ENCODE measurements around the gene FOXF1. TPM values are rescaled to one million over a fixed set of nuclear protein-coding genes. Genes with fewer than 3 reads are reported as not detected.

The FOXF1 gene
- total and polyA plus RNA-seq, 11 donors = 0.04 to 0.48 (median 0.17) TPM; not detected in 3

DNA sequence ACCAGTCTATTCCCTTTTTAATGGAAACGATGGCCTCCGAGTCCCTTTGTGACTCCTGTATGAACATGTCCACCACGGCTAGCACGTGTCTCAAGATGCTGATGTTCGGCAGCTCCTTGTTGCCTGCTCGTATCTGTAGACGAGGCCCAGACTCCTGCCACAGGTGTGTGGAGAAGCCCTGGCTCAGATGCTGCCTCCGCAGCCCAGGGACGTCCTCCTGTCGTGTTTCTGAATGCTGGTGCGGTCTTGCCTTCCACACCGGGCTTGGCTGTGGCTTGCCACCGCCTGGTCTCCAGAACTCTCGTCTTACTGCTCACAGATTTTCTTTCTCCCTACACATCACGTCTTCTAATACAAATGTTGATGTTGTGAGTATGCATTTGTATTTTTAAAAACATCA lies 17.0 kb downstream of the FOXF1 start:
- peaks cover 0 to 10% (median 0%) of the 10 kb centered on the region in 12 donors for H3K4me1 ChIP-seq
- H3K27me3 ChIP-seq = peaks cover 0 to 20% (median 4%) of the 10 kb centered on the region in 9 donors
- H3K9me3 ChIP-seq = no peaks in the 10 kb centered on the region
- no peak for TF ChIP-seq POLR2A (IDR thresholded peaks at IDR 0.05)
- TF ChIP-seq, protein P1, sequence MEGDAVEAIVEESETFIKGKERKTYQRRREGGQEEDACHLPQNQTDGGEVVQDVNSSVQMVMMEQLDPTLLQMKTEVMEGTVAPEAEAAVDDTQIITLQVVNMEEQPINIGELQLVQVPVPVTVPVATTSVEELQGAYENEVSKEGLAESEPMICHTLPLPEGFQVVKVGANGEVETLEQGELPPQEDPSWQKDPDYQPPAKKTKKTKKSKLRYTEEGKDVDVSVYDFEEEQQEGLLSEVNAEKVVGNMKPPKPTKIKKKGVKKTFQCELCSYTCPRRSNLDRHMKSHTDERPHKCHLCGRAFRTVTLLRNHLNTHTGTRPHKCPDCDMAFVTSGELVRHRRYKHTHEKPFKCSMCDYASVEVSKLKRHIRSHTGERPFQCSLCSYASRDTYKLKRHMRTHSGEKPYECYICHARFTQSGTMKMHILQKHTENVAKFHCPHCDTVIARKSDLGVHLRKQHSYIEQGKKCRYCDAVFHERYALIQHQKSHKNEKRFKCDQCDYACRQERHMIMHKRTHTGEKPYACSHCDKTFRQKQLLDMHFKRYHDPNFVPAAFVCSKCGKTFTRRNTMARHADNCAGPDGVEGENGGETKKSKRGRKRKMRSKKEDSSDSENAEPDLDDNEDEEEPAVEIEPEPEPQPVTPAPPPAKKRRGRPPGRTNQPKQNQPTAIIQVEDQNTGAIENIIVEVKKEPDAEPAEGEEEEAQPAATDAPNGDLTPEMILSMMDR (IDR thresholded peaks at IDR 0.05) = no peak
- WGBS, 4 donors = 79 to 83% (median 81%) methylated on average over 15 of the region's 15 CpGs
- intact Hi-C loops (cut with DNase I) = loop anchor here in 1 of 10 donors (10.0 kb wide), 1 partner anchor 273 kb away; no protein-coding TSS in a partner anchor
- ATAC-seq (no peak), DNase-seq (no peak)
- peaks cover 0 to 11% (median 0%) of the 10 kb centered on the region in 9 donors for H3K36me3 ChIP-seq
- H3K27ac ChIP-seq = no peak overlapping the region
- no peak overlapping the region for H3K4me3 ChIP-seq

DNA sequence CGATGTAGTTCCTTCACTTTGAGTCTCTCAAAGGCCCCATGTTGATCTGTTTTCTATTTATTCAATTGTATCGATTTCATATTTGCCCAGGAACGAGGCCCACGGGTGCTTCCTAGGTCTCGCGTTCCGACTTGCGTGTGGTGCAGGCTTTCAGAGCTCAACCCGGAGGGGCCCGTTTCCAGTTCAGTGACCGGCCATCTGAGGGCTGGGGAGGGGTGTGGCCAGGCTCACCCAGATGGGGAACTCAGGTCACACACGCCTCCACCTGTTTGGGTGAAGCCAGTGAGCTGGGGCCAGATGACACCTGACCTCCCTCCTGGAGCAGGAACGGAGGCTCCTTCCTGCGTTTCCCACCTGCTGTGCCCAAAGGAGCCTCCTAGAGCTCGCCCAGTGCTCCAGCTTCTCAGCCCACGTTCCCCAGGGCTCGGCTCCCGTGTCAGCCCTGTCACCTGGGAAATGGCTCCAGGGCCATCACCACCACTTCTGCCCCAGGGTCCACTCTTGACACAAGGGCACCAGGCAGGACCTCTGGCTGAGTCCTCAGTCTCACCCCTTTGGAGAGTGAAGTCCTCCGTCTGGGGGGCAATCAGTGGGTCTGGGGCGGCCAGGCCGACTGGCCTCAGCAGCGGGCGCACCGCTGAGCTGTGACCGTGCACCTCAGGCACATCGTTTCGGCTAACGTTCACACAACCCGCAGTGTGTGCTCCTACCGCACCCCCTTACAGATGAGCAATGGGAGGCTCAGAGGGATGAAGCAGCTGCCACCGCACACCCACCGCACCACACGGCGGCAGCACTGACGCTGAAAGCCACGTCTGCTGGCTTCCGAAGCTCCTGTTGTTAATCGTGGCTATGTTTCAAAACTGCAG lies 18.0 kb downstream of the FOXF1 start:
- intact Hi-C loops (cut with DNase I) = loop anchor here in 1 of 10 donors (10.0 kb wide), 1 partner anchor 273 kb away; no protein-coding TSS in a partner anchor
- DNase-seq (peak in 1 of 5 donors; percentile 14), ATAC-seq (no peak)

DNA sequence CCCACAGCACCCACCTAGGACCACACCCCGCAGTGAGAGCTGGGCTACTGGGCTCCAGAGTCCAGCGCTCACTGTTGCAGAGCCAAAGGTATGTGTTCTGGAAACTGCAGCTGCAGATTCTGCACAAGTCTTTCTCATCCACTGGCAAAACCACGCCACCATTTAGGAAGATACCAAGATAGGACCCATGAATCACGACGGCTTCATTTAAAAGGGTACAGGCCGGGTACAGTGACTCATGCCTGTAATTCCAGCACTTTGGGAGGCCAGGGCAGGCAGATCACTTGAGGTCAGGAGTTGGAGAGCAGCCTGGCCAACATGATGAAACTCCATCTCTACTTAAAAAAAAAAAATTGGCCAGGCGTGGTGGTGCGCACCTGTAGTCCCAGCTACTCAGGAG lies 18.8 kb downstream of the FOXF1 start:
- ATAC-seq (peak in 1 of 4 donors; percentile 32), DNase-seq (no peak)
- 83 to 92% (median 85%) methylated on average over 8 of the region's 8 CpGs for WGBS, 4 donors
- H3K9me3 ChIP-seq = no peaks in the 10 kb centered on the region
- intact Hi-C loops (cut with DNase I) = loop anchor here in 1 of 10 donors (10.0 kb wide), 1 partner anchor 274 kb away; no protein-coding TSS in a partner anchor
- H3K4me3 ChIP-seq = no peak overlapping the region
- TF ChIP-seq, protein P1 (IDR thresholded peaks at IDR 0.05) = no peak
- no peak for TF ChIP-seq POLR2A (IDR thresholded peaks at IDR 0.05)
- H3K27ac ChIP-seq = no peak overlapping the region
- H3K36me3 ChIP-seq = peaks cover 0 to 25% (median 9%) of the 10 kb centered on the region in 9 donors
- H3K27me3 ChIP-seq = peaks cover 0 to 4% (median 0%) of the 10 kb centered on the region in 9 donors
- peaks cover 0 to 10% (median 0%) of the 10 kb centered on the region in 12 donors for H3K4me1 ChIP-seq

More for the DNA sequence above, 18.0 kb downstream of the FOXF1 start:
- Histone ChIP-seq H3K9me3 (no peaks in the 10 kb centered on the region), H3K27ac (no peak overlapping the region), H3K36me3 (peaks cover 0 to 18% (median 7%) of the 10 kb centered on the region in 9 donors), H3K27me3 (peaks cover 0 to 13% (median 1%) of the 10 kb centered on the region in 9 donors), H3K4me1 (peaks cover 0 to 10% (median 0%) of the 10 kb centered on the region in 12 donors), H3K4me3 (no peak overlapping the region)
- 88 to 93% (median 92%) methylated on average over 32 to 38 of the region's 38 CpGs for WGBS, 4 donors
- no peak for TF ChIP-seq POLR2A (IDR thresholded peaks at IDR 0.05)
- TF ChIP-seq, protein P1 (IDR thresholded peaks at IDR 0.05) = no peak

All from heart left ventricle (tissue), 16 donors.